T-helper 1 cell (primary cell): Measurements from ENCODE around the gene C12orf56.

ENCODE experiments used
- DNase-seq, 5 donors: peaks; one replicate each; pipeline ENCODE4 v3.0.0-alpha.2; 2012 to 2020
- total RNA-seq, 4 donors: gene quantifications; one replicate each; lab custom pipeline; 2026; lab: John Stamatoyannopoulos, UW

C12orf56 gene
- total RNA-seq = 0.15 to 0.80 (median 0.31) reads per million in 4 donors

GRCh38 chr12:64390275-64390851 lies at the start of gene C12orf56:
C12orf56 (minus strand) TSS chr12:64390758; CDS start chr12:64390565, 193 bp downstream.
- DNase-seq = peak in 1 of 5 donors; percentile 41

- DNase-seq = no peak
Observed at GRCh38 chr12:64440100-64440499, 49.5 kb upstream of the C12orf56 start.

- no peak for DNase-seq
Observed at GRCh38 chr12:64433915-64434314, 43.4 kb upstream of the C12orf56 start.

- DNase-seq = no peak
Observed at GRCh38 chr12:64431791-64432190, 41.2 kb upstream of the C12orf56 start.

- no peak for DNase-seq
Observed at GRCh38 chr12:64430886-64431285, 40.3 kb upstream of the C12orf56 start.

- DNase-seq = no peak
Observed at GRCh38 chr12:64428956-64429355, 38.4 kb upstream of the C12orf56 start.

GRCh38 chr12:64427988-64428387 lies 37.4 kb upstream of the C12orf56 start:
- no peak for DNase-seq

GRCh38 chr12:64419696-64420095 lies 29.1 kb upstream of the C12orf56 start:
- DNase-seq = no peak

GRCh38 chr12:64418209-64418608 lies 27.7 kb upstream of the C12orf56 start:
- no peak for DNase-seq

- no peak for DNase-seq
Observed at GRCh38 chr12:64413884-64414283, 23.3 kb upstream of the C12orf56 start.

- DNase-seq = no peak
Observed at GRCh38 chr12:64412459-64412858, 21.9 kb upstream of the C12orf56 start.

GRCh38 chr12:64411427-64411826 lies 20.9 kb upstream of the C12orf56 start:
- DNase-seq = no peak

- no peak for DNase-seq
Observed at GRCh38 chr12:64407342-64408223, 17.0 kb upstream of the C12orf56 start.

- peak; percentile 16 to 86 (median 27) for DNase-seq
Observed at GRCh38 chr12:64404470-64405256, 14.1 kb upstream of the C12orf56 start.

GRCh38 chr12:64403707-64404469 lies 13.3 kb upstream of the C12orf56 start, which contains the start of gene XPOT:
XPOT (plus strand) TSS chr12:64404392; CDS start chr12:64410036, 5,644 bp downstream.
- peak; percentile 87 to 99 (median 91) for DNase-seq

GRCh38 chr12:64402181-64402580 lies 11.6 kb upstream of the C12orf56 start:
- DNase-seq = no peak

GRCh38 chr12:64400041-64400440 lies 9.5 kb upstream of the C12orf56 start:
- peak in 2 of 5 donors; percentile 20 to 27 for DNase-seq

GRCh38 chr12:64395739-64396138 lies 5.2 kb upstream of the C12orf56 start:
- no peak for DNase-seq

GRCh38 chr12:64392221-64392620 lies 1.7 kb upstream of the C12orf56 start:
- DNase-seq = peak in 1 of 5 donors; percentile 43

GRCh38 chr12:64389154-64389553 lies 1.4 kb downstream of the C12orf56 start:
- DNase-seq = no peak

GRCh38 chr12:64387197-64387816 lies 3.3 kb downstream of the C12orf56 start:
- no peak for DNase-seq

- peak in 1 of 5 donors; percentile 37 for DNase-seq
Observed at GRCh38 chr12:64385468-64385867, 5.1 kb downstream of the C12orf56 start.
